ENCODE results near the gene ARHGEF26.

GRCh38 chr3:154085799-154086198 is 35.4 kb upstream of the ARHGEF26 start:
- no peak for TF ChIP-seq ZNF331 (CRISPR knock-in tag; IDR thresholded peaks at IDR 0.05; ENCODE audit: low read depth)
- TF ChIP-seq CTCF (conservative IDR thresholded peaks at IDR 0.05; ENCODE audit: low read depth in 2 of 2) = no peak
- no peak for TF ChIP-seq EZH2phosphoT487 (IDR thresholded peaks at IDR 0.05; ENCODE audit: unreplicated experiment)
- TF ChIP-seq POLR2AphosphoS5 (IDR thresholded peaks at IDR 0.05; ENCODE audit: low read depth) = no peak
- no peak for TF ChIP-seq JUNB (IDR thresholded peaks at IDR 0.05; ENCODE audit: unreplicated experiment)
- no peak for TF ChIP-seq EZH2 (IDR thresholded peaks at IDR 0.05; ENCODE audit: low read depth, unreplicated experiment)
- TF ChIP-seq REST (IDR thresholded peaks at IDR 0.05; ENCODE audit: unreplicated experiment) = no peak
- no peak for TF ChIP-seq NANOG (IDR thresholded peaks at IDR 0.05; ENCODE audit: borderline replicate concordance)
- no peak for TF ChIP-seq CREB1 (CRISPR knock-in tag; IDR thresholded peaks at IDR 0.05; ENCODE audit: low read depth)
- no peak for TF ChIP-seq STAT1 (IDR thresholded peaks at IDR 0.05; ENCODE audit: unreplicated experiment)
- TF ChIP-seq ZNF114 (CRISPR knock-in tag; IDR thresholded peaks at IDR 0.05) = no peak
- TF ChIP-seq ETS1 (IDR thresholded peaks at IDR 0.05) = no peak
- TF ChIP-seq ZNF462 (CRISPR knock-in tag; IDR thresholded peaks at IDR 0.05) = no peak

Data from GM23338 (cell line).